Measurements from ENCODE around the gene BIN1. TPM values are rescaled to one million over a fixed set of nuclear protein-coding genes. Genes with fewer than 3 reads are reported as not detected.

BIN1 gene
- total and polyA plus RNA-seq, 2 of the 4 experiments (the other 2 are of a cell fraction): 18.1 to 25.7 TPM

DNA sequence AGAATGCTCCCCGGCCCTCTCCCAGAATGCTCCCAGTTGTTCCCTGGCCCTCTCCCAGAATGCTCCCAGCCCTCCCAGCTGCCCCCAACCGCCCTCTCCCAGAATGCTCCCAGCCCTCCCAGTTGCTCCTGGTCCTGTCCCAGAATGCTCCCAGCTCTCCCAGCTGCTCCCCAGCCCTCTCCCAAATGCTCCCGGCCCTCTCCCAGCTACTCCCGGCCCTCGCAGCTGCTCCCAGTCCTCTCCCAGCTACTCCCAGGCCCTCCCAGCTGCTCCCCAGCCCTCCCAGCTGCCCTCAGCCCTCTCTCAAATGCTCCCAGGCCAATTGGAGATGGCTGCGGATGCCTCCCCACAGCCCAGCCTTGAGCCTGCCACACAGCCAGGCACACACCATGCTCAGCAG is 31.1 kb downstream of the BIN1 start:
- ChIA-PET POLR2A (ENCODE audit: unreplicated experiment) (no interaction called here), CTCF (interaction anchor here (0.8 kb wide), 1 partner anchor 8 kb away, joined by 4 read pairs; no protein-coding TSS in a partner anchor)
- Histone ChIP-seq H4K5ac (ENCODE audit: low read depth, low read length) (no peak overlapping the region), H3K18ac (ENCODE audit: low read depth, low read length) (no peak overlapping the region), H3K4ac (ENCODE audit: low read depth, low read length) (no peak overlapping the region), H4K8ac (ENCODE audit: low read depth in 2 of 2, low read length in 2 of 2) (no peak overlapping the region), H3K9ac (ENCODE audit: low read depth, low read length) (no peak overlapping the region), H3K4me3 (ENCODE audit: insufficient read depth, low read depth, low read length) (no peak overlapping the region), H3K9me1 (ENCODE audit: insufficient read depth, low read length) (peaks cover 3% of the 10 kb centered on the region; the same call in 1 of the 2 replicates), H3K4me1 (ENCODE audit: control insufficient read depth, insufficient read depth, low read length) (peaks cover 9% of the 10 kb centered on the region), H3K56ac (ENCODE audit: extremely low read depth, insufficient read depth, low read length) (no peak overlapping the region), H3K79me1 (ENCODE audit: low read depth in 1 of 2, low read length in 2 of 2) (peaks cover 10 to 39% of the 10 kb centered on the region in 2 experiments; a peak in 3 of 4 replicates), H3K27me3 (ENCODE audit: control insufficient read depth, insufficient read depth, low read length) (no peaks in the 10 kb centered on the region), H2BK120ac (ENCODE audit: low read depth, low read length) (no peak overlapping the region), H3K23ac (ENCODE audit: low read depth, low read length) (no peak overlapping the region), H3K36me3 (ENCODE audit: control insufficient read depth, insufficient read depth, low read length) (peaks cover 7% of the 10 kb centered on the region; the same call in 1 of the 2 replicates), H3K27ac (ENCODE audit: insufficient read depth, low read length) (no peak overlapping the region), H2BK15ac (ENCODE audit: low read depth, low read length) (no peak overlapping the region), H3K9me3 (ENCODE audit: control insufficient read depth, insufficient read depth, low read length) (no peaks in the 10 kb centered on the region), H2AFZ (replicated peaks; ENCODE audit: low read length, poor library complexity) (no peak overlapping the region), H3K4me2 (ENCODE audit: low read depth, low read length) (no peak overlapping the region), H4K20me1 (ENCODE audit: insufficient read depth, low read length) (peaks cover 53% of the 10 kb centered on the region), H4K91ac (ENCODE audit: insufficient read depth, low read depth, low read length) (no peak overlapping the region), H2BK20ac (ENCODE audit: low read depth, low read length) (no peak overlapping the region), H2AK9ac (replicated peaks; ENCODE audit: low read depth, low read length, poor library complexity) (no peak overlapping the region), H2BK5ac (ENCODE audit: low read depth, low read length, poor library complexity, severe bottlenecking) (no peak overlapping the region), H2AK5ac (ENCODE audit: low read depth, low read length) (no peak overlapping the region), H3K14ac (replicated peaks; ENCODE audit: low read depth, low read length) (no peak overlapping the region)
- TF ChIP-seq, protein P1, sequence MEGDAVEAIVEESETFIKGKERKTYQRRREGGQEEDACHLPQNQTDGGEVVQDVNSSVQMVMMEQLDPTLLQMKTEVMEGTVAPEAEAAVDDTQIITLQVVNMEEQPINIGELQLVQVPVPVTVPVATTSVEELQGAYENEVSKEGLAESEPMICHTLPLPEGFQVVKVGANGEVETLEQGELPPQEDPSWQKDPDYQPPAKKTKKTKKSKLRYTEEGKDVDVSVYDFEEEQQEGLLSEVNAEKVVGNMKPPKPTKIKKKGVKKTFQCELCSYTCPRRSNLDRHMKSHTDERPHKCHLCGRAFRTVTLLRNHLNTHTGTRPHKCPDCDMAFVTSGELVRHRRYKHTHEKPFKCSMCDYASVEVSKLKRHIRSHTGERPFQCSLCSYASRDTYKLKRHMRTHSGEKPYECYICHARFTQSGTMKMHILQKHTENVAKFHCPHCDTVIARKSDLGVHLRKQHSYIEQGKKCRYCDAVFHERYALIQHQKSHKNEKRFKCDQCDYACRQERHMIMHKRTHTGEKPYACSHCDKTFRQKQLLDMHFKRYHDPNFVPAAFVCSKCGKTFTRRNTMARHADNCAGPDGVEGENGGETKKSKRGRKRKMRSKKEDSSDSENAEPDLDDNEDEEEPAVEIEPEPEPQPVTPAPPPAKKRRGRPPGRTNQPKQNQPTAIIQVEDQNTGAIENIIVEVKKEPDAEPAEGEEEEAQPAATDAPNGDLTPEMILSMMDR (conservative IDR thresholded peaks at IDR 0.05; ENCODE audit: low read depth, low read length): no peak
- ATAC-seq (ENCODE audit: low read depth): no peak
- dilution Hi-C loops (cut with HindIII; ENCODE audit: low sequenced_read_pairs, unreplicated experiment) (no loop called here), in situ Hi-C loops (cut with MboI; ENCODE audit: low sequenced_read_pairs) (no loop called here), intact Hi-C loops (cut with micrococcal nuclease) (no loop called here)
- DNase-seq: no peak
- 100% methylated on average over 1 of the region's 6 CpGs; no CpG with 5 or more reads in 1 of the 2 experiments for WGBS, 2 experiments (ENCODE audit: extremely low coverage in 2 of 2, insufficient read length in 1 of 2)
- BruUV-seq (replicated peaks): no TSS peak

Data from IMR-90 (cell line).